Fibroblast of the aortic adventitia (primary cell): ENCODE measurements around the gene ZDHHC7. TPM values are rescaled to one million over a fixed set of nuclear protein-coding genes. Genes with fewer than 3 reads are reported as not detected.

Experiments
- DNase-seq: peaks from one replicate; pipeline ENCODE4 v3.0.0-alpha.2; 2010; ENCODE audit warnings: low read depth
- H3K4me3 ChIP-seq: 2 replicates; pipeline ENCODE4 v1.5.1; 2011; ENCODE audit warnings: low read depth, mild to moderate bottlenecking, control low read depth, low read length, moderate library complexity
- total RNA-seq: library from RNA; depleted of rRNA; stranded (reverse); fragments of >200 nt; gene quantifications from 2 replicates; pipeline ENCODE4 v1.2.3, GENCODE V29; 2012; ENCODE audit warnings: low replicate concordance
- TF ChIP-seq, protein P1 (sequence below): IDR thresholded peaks from 2 replicates; pipeline ENCODE4 v1.5.1; 2011; ENCODE audit warnings: mild to moderate bottlenecking, low read length, control low read depth, inconsistent platforms; ENCODE audit not compliant: insufficient read depth

ZDHHC7 gene
- total RNA-seq, 1 donor: 82.5 TPM

- no peak for DNase-seq
- TF ChIP-seq, protein P1, sequence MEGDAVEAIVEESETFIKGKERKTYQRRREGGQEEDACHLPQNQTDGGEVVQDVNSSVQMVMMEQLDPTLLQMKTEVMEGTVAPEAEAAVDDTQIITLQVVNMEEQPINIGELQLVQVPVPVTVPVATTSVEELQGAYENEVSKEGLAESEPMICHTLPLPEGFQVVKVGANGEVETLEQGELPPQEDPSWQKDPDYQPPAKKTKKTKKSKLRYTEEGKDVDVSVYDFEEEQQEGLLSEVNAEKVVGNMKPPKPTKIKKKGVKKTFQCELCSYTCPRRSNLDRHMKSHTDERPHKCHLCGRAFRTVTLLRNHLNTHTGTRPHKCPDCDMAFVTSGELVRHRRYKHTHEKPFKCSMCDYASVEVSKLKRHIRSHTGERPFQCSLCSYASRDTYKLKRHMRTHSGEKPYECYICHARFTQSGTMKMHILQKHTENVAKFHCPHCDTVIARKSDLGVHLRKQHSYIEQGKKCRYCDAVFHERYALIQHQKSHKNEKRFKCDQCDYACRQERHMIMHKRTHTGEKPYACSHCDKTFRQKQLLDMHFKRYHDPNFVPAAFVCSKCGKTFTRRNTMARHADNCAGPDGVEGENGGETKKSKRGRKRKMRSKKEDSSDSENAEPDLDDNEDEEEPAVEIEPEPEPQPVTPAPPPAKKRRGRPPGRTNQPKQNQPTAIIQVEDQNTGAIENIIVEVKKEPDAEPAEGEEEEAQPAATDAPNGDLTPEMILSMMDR: no peak
- no peak overlapping the region for H3K4me3 ChIP-seq
Observed at GRCh38 chr16:84973776-84974523, 37.4 kb downstream of the ZDHHC7 start.

GRCh38 chr16:84973236-84973635 lies 38.1 kb downstream of the ZDHHC7 start:
- no peak overlapping the region for H3K4me3 ChIP-seq
- TF ChIP-seq, protein P1: no peak
- no peak for DNase-seq

DNA sequence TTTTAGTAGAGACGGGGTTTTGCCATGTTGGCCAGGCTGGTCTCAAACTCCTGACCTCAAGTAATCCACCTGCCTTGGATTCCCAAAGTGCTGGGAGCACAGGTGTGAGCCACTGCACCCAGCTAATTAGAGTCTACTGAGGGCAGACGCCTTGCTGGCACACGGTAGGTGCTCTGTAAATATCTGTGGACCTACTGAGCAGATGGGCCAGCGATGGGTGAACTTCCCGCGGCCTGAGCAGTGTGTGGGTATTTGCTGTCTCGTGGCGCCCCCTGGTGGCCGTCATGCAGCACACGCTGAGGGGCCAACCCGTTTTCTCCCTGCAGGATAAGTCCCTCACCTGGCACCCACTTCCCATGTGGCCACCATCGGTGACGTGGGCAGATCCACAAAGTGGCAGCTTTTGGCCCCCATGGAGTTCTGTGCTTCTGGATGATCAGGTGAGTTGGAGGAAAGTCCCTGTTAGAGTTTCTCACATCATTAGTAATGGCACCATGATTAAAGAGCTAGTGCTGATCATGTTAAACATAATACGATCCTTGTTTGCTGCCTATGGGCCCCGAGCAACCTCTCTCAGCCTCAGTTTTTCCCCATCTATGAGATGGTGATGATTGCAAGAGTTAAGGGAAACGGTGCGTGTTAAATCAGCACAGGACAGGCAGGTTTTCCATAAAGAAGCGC lies 40.7 kb downstream of the ZDHHC7 start:
- DNase-seq: peak; percentile 73
- no peak overlapping the region for H3K4me3 ChIP-seq
- TF ChIP-seq, protein P1: peak; percentile 80

DNA sequence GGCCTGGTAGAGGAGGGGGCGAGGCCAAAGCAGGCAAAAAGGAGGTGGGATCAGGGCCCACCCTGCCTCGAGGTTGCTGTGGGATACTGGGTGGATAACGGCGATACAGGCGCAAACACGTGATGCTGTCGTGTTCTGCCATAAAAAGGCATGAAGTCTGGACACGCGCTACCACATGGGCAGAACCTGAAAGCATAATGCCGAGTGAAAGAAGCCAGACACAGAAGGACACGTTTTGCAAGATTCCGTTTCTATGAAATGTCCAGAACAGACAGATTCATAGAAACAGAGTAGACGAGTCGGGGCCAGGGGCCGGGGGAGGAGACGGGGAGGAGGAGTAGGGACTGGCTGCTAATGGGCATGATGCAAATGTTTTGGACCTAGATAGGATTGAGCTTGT lies 43.5 kb downstream of the ZDHHC7 start:
- TF ChIP-seq, protein P1: no peak

GRCh38 chr16:84965428-84966415 lies 45.6 kb downstream of the ZDHHC7 start:
- no peak overlapping the region for H3K4me3 ChIP-seq
- TF ChIP-seq, protein P1: no peak
- DNase-seq: no peak

More for the DNA sequence above, 43.5 kb downstream of the ZDHHC7 start:
- no peak overlapping the region for H3K4me3 ChIP-seq
- no peak for DNase-seq

- H3K4me3 ChIP-seq: no peak overlapping the region
- TF ChIP-seq, protein P1: no peak
- DNase-seq: no peak
Observed at GRCh38 chr16:84964386-84965128, 46.8 kb downstream of the ZDHHC7 start.
